ENCODE measurements around the gene FCHO2. TPM values are rescaled to one million over a fixed set of nuclear protein-coding genes. Genes with fewer than 3 reads are reported as not detected.

The FCHO2 gene
- total RNA-seq, 1 donor from 2014 or later, result 30.2 TPM

DNA sequence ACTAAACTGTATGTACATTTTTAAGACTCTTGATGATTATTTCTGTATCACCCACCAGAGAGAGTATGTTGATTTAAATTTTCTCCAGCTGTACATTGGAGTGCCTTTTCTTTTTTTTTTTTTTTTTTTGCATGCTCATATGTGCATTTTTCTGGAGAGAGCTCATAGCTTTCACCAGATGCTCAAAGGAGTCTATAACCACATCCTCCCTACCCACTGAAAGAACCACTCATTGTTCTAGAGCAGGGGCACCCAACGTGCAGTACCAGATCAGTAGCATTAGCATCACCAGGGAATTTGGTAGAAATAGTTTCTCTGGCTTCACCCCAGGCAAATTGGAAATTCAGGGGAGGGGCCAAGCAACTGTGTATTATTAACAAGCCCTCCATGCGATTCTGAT lies 110.6 kb downstream of the FCHO2 start:
- peaks cover 3% of the 10 kb centered on the region for H3K9me3 Mint-ChIP-seq (ENCODE audit: low read depth)
- peaks cover 10% of the 10 kb centered on the region for H3K4me1 Mint-ChIP-seq (ENCODE audit: low read depth)
- H3K4me3 Mint-ChIP-seq (ENCODE audit: low read depth), result no peak overlapping the region
- H3K27ac Mint-ChIP-seq, result no peak overlapping the region
- TF ChIP-seq CTCF (IDR thresholded peaks at IDR 0.05; ENCODE audit: unreplicated experiment), result no peak
- H3K27me3 Mint-ChIP-seq, result no peaks in the 10 kb centered on the region
- peaks cover 11% of the 10 kb centered on the region for H3K36me3 Mint-ChIP-seq (ENCODE audit: insufficient read depth)
- no peak for DNase-seq (ENCODE audit: low spot score, unreplicated experiment)

DNA sequence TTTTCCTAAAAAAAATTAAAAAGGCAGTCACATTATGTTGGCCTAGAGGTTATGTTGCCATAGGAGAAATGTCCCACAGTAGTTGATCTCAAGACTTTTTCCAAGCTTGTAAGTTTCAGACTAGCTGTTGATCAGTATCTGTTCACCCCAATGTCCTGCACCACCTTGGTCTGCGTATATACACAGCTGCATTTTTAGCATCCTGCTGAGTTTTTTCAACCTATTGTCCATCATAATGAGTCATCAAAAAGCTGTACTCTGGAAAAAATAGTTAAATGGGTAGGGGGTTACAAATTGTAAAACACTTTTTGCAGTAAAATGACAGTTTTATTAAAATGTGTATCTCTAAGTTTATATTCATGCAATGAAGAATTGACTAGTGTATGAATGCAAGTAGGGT lies 111.4 kb downstream of the FCHO2 start:
- Mint-ChIP-seq H3K27ac (no peak overlapping the region), H3K9me3 (ENCODE audit: low read depth) (peaks cover 3% of the 10 kb centered on the region), H3K4me1 (ENCODE audit: low read depth) (peaks cover 4% of the 10 kb centered on the region), H3K27me3 (no peaks in the 10 kb centered on the region), H3K4me3 (ENCODE audit: low read depth) (no peak overlapping the region), H3K36me3 (ENCODE audit: insufficient read depth) (peaks cover 11% of the 10 kb centered on the region)
- TF ChIP-seq CTCF (IDR thresholded peaks at IDR 0.05; ENCODE audit: unreplicated experiment), result no peak
- DNase-seq (ENCODE audit: low spot score, unreplicated experiment), result no peak

GRCh38 chr5:73081093-73081492 lies 125.3 kb downstream of the FCHO2 start:
- Mint-ChIP-seq H3K36me3 (ENCODE audit: insufficient read depth) (peaks cover 5% of the 10 kb centered on the region), H3K27ac (no peak overlapping the region), H3K4me3 (ENCODE audit: low read depth) (no peak overlapping the region), H3K9me3 (ENCODE audit: low read depth) (no peaks in the 10 kb centered on the region), H3K4me1 (ENCODE audit: low read depth) (no peaks in the 10 kb centered on the region), H3K27me3 (no peaks in the 10 kb centered on the region)
- TF ChIP-seq CTCF (IDR thresholded peaks at IDR 0.05; ENCODE audit: unreplicated experiment), result no peak
- DNase-seq (ENCODE audit: low spot score, unreplicated experiment), result no peak

DNA sequence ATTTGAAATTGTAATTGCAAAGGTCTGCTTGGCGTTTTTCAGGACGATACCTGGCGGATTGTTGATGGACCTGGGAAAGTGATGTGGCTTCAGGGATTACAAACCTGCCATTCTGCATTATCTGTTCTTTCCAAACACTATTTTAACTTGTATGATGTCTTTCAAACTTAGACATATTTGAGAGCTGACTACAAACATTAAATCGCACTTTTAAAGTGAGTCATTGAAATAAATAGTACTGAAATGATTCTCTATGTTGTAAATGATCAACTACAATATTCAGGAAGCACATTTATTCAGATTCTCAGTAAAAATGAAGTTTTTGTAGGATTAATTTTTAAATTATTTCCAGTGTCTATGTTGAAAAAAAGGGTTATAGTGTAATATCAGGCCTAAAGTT lies 132.2 kb downstream of the FCHO2 start:
- DNase-seq (ENCODE audit: low spot score, unreplicated experiment), result no peak

DNA sequence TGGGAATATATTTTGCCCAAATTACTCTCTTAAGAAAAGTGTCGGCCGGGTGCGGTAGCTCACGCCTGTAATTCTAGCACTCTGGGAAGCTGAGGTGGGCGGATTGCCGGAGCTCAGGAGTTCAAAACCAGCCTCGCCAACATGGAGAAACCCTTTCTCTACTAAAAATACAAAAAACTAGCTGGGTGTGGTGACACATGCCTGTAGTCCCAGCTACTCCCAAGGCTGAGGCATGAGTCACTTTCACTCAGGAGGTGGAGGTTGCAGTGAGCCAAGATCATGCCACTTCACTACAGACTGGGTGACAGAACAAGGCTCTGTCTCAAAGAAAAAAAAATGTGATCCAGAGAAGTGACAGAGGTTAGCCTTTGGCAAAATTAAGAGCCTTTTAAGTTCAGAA lies 138.1 kb downstream of the FCHO2 start:
- no peak for DNase-seq (ENCODE audit: low spot score, unreplicated experiment)
- Mint-ChIP-seq H3K4me3 (ENCODE audit: low read depth) (no peak overlapping the region), H3K27me3 (no peaks in the 10 kb centered on the region), H3K36me3 (ENCODE audit: insufficient read depth) (no peaks in the 10 kb centered on the region), H3K9me3 (ENCODE audit: low read depth) (peaks cover 3% of the 10 kb centered on the region), H3K27ac (no peak overlapping the region), H3K4me1 (ENCODE audit: low read depth) (no peaks in the 10 kb centered on the region)
- no peak for TF ChIP-seq CTCF (IDR thresholded peaks at IDR 0.05; ENCODE audit: unreplicated experiment)

More for the DNA sequence above, 132.2 kb downstream of the FCHO2 start:
- peaks cover 2% of the 10 kb centered on the region for H3K36me3 Mint-ChIP-seq (ENCODE audit: insufficient read depth)
- TF ChIP-seq CTCF (IDR thresholded peaks at IDR 0.05; ENCODE audit: unreplicated experiment), result no peak
- H3K27ac Mint-ChIP-seq, result no peak overlapping the region
- H3K4me3 Mint-ChIP-seq (ENCODE audit: low read depth), result no peak overlapping the region
- H3K4me1 Mint-ChIP-seq (ENCODE audit: low read depth), result no peaks in the 10 kb centered on the region
- H3K27me3 Mint-ChIP-seq, result no peaks in the 10 kb centered on the region
- H3K9me3 Mint-ChIP-seq (ENCODE audit: low read depth), result no peaks in the 10 kb centered on the region
